K562 (cell line): ENCODE measurements around the gene CYB5B. TPM values are rescaled to one million over a fixed set of nuclear protein-coding genes. Genes with fewer than 3 reads are reported as not detected.

Experiments used
- ATAC-seq: fragments of 200-7000 bp; cut with Tn5 transposase; 3 replicates; pipeline ENCODE4 v1.9.1; 2020; ENCODE audit warnings: moderate library complexity
- BruUV-seq: library from RNA; stranded (reverse); fragments of 400-500 nt; replicated peaks from 2 replicates; lab custom pipeline; 2021; lab: Mats Ljungman, UMichigan
- CTCF ChIA-PET: fragments of 300-600 bp; formaldehyde crosslinking; extraction: SDS; loops from one replicate; lab custom pipeline; 2021; ENCODE audit warnings: low intra/inter-chr PET ratio; lab: Yijun Ruan, JAX
- POLR2A ChIA-PET: fragments of 300-600, 350-650 bp; sonication (Branson Sonifier 250); formaldehyde crosslinking; extraction: SDS; loops from one replicate; lab custom pipeline; 2021; ENCODE audit warnings: antibody characterized with exemption, inconsistent platforms; lab: Yijun Ruan, JAX
- DNase-seq, 4 experiments: peaks; one replicate each; pipeline versions ENCODE4 v3.0.0 to v3.0.0-alpha.2; 2011 to 2018; ENCODE audit warnings: low spot score in 3 of 4, mixed read lengths in 3 of 4; ENCODE audit errors: extremely low read depth in 1 of 4
- FAIRE-seq: peaks from 2 replicates; lab custom pipeline; 2011; peaks lifted over from hg19 to GRCh38; lab: Jason Lieb, UNC
- H2AFZ ChIP-seq: 2 replicates; pipeline ENCODE4 v1.6.0; 2011; ENCODE audit warnings: low read depth, low read length, control low read depth, inconsistent platforms
- H3K27ac ChIP-seq: fragments of 200-600 bp; 3 replicates; pipeline ENCODE4 v1.8.0; 2011; ENCODE audit warnings: low read depth, mild to moderate bottlenecking, control low read depth, inconsistent platforms, low read length, moderate library complexity, mixed read lengths; ENCODE audit errors: extremely low read depth
- H3K27me3 ChIP-seq, 2 experiments: fragments of 300-600 bp in 1 of 2; 2 replicates in 1 of 2; 3 replicates in 1 of 2; pipeline versions ENCODE4 v1.6.0 to v1.8.0; 2011; ENCODE audit warnings: inconsistent platforms in 2 of 2, low read length in 2 of 2, mild to moderate bottlenecking in 1 of 2, mixed read lengths in 1 of 2, moderate library complexity in 1 of 2; ENCODE audit not compliant: control insufficient read depth in 2 of 2, insufficient read depth in 2 of 2
- H3K36me3 ChIP-seq: fragments of 300-600 bp; 3 replicates; pipeline ENCODE4 v1.8.0; 2011; ENCODE audit warnings: mild to moderate bottlenecking, low read length, inconsistent platforms; ENCODE audit not compliant: control insufficient read depth, insufficient read depth
- H3K4me1 ChIP-seq, 2 experiments: fragments of 200-600 bp in 1 of 2; replicated peaks in 1 of 2; 2 replicates in 1 of 2; 3 replicates in 1 of 2; pipeline versions ENCODE4 v1.5.1 to v1.8.0; 2011; ENCODE audit warnings: inconsistent platforms in 2 of 2, low read length in 2 of 2, mild to moderate bottlenecking in 1 of 2, mixed read lengths in 1 of 2, moderate library complexity in 1 of 2; ENCODE audit not compliant: control insufficient read depth in 2 of 2, insufficient read depth in 2 of 2
- H3K4me2 ChIP-seq: 2 replicates; pipeline ENCODE4 v1.6.1; 2011; ENCODE audit warnings: low read length, control low read depth, inconsistent platforms, mixed read lengths; ENCODE audit not compliant: insufficient read depth
- H3K4me3 ChIP-seq: fragments of 200-600 bp; sonication (generic), shearing (Covaris generic); 2 replicates; pipeline ENCODE4 v1.5.1; 2016; ENCODE audit warnings: control low read depth, inconsistent platforms
- H3K79me2 ChIP-seq: fragments of 200-600 bp; 3 replicates; pipeline ENCODE4 v1.8.0; 2011; ENCODE audit warnings: low read length, inconsistent platforms; ENCODE audit not compliant: control insufficient read depth, insufficient read depth
- H3K9ac ChIP-seq, 2 experiments: 2 replicates each; pipeline versions ENCODE4 v1.6.0 to v1.6.1; 2011; ENCODE audit warnings: low read depth in 2 of 2, low read length in 2 of 2, control low read depth in 1 of 2, inconsistent platforms in 1 of 2, mild to moderate bottlenecking in 1 of 2, mixed read lengths in 1 of 2; ENCODE audit not compliant: insufficient read depth in 1 of 2
- H3K9me1 ChIP-seq: one replicate; pipeline ENCODE4 v1.6.0; 2011; ENCODE audit warnings: inconsistent platforms, mild to moderate bottlenecking, low read length, moderate library complexity; ENCODE audit not compliant: control insufficient read depth, insufficient read depth
- H3K9me3 ChIP-seq: replicated peaks from 2 replicates; pipeline ENCODE4 v1.5.1; 2011; ENCODE audit warnings: low read depth, low read length, inconsistent platforms; ENCODE audit not compliant: control insufficient read depth, insufficient read depth
- H4K20me1 ChIP-seq: replicated peaks from 2 replicates; pipeline ENCODE4 v1.6.1; 2011; ENCODE audit warnings: low read length, inconsistent platforms, mixed read lengths; ENCODE audit not compliant: control insufficient read depth, insufficient read depth
- FOSL1 ChIP-seq: fragments of 200-800 bp; sonication (Bioruptor generic); conservative IDR thresholded peaks from 2 replicates; pipeline ENCODE4 v1.6.1; 2016; ENCODE audit warnings: missing genetic modification characterization, missing compliant biosample characterization
- HOMEZ ChIP-seq: fragments of 250-450 bp; sonication (Bioruptor Pico); IDR thresholded peaks from 2 replicates; pipeline ENCODE4 v1.4.0; 2020; ENCODE audit warnings: mild to moderate bottlenecking, moderate library complexity
- SOX6 ChIP-seq: fragments of 450-650 bp; IDR thresholded peaks from 2 replicates; pipeline ENCODE4 v1.6.1; 2014; ENCODE audit warnings: mild to moderate bottlenecking
- THRAP3 ChIP-seq: fragments of 450-650 bp; IDR thresholded peaks from 2 replicates; pipeline ENCODE4 v1.6.1; 2016; ENCODE audit warnings: mild to moderate bottlenecking, inconsistent platforms, borderline replicate concordance
- WGBS: fragments of 100-300 bp; shearing (Covaris generic); methylation state at CpG from one replicate; pipeline ENCODE4 v1.1.6; 2016; ENCODE audit warnings: low coverage, mixed read lengths; ENCODE audit not compliant: insufficient coverage; ENCODE audit errors: missing lambda C conversion rate; 5-methylcytosine and 5-hydroxymethylcytosine counted together
- in situ Hi-C: fragments of 300-500 bp; cut with MboI; formaldehyde crosslinking; loops from 4 replicates; pipeline ENCODE4 v1.15.0; 2018; ENCODE audit warnings: inconsistent platforms, mixed read lengths
- intact Hi-C: fragments of 100-400 bp; cut with micrococcal nuclease; formaldehyde crosslinking; loops from 2 replicates; pipeline ENCODE4 v1.14.2; 2022
- polyA plus RNA-seq, 8 experiments: library from polyadenylated mRNA; depleted of rRNA in 4 of 8; stranded (reverse) in 5 of 8; unstranded in 3 of 8; fragments of >200 nt; fragmentation: Nextera tagmentation in 2 of 8; fragmentation: Illumina TruSeq in 1 of 8; extraction: Ambion mirVana in 2 of 8; extraction: Trizol in 1 of 8; gene quantifications; 2 replicates each; pipeline versions ENCODE4 v1.2.1 to v1.2.3, GENCODE V29; 2011 to 2014; ENCODE audit warnings: inconsistent platforms in 1 of 8, missing spikeins in 1 of 8
- total RNA-seq, 7 experiments: library from RNA; depleted of rRNA in 6 of 7; stranded (reverse); fragments of >200 nt in 6 of 7; fragmentation: Illumina TruSeq in 2 of 7; extraction: Trizol in 2 of 7; gene quantifications; 2 replicates each; pipeline versions ENCODE4 v1.2.1 to v1.2.3, GENCODE V29; 2011 to 2021; ENCODE audit warnings: low replicate concordance in 1 of 7

Gene CYB5B
- total and polyA plus RNA-seq, 9 of the 15 experiments (the other 6 are each of a cell fraction or from before 2014, with no cell fraction given): 29.9 to 274 (median 136) TPM

DNA sequence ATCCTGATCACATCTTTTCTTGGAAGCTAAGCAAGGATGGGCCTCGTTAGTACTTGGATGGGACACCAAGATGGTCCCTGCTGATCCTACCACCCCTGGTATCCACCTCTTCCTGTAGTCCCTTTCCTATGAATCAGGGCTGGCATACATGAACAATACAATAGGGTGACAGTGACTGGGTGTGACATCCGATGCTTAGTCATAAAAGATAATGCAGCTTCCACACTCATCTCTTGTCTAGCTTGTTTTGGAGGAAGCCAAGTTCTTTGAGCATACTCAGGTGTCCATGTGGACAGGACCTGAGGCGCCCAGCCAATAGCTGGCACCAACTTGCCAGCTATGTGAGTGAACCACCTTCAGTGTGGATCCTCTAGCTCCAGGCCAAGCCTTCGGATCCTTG is 78.8 kb downstream of the CYB5B start:
- Histone ChIP-seq H3K27ac (no peak overlapping the region), H3K27me3 (peaks cover 0 to 6% of the 10 kb centered on the region in 2 experiments; a peak in 1 of 5 replicates), H4K20me1 (no peaks in the 10 kb centered on the region), H3K9ac (no peak overlapping the region), H3K4me2 (no peak overlapping the region), H3K79me2 (no peaks in the 10 kb centered on the region), H3K9me1 (no peaks in the 10 kb centered on the region), H3K4me3 (no peak overlapping the region), H2AFZ (no peak overlapping the region), H3K9me3 (no peaks in the 10 kb centered on the region), H3K36me3 (no peaks in the 10 kb centered on the region), H3K4me1 (peaks cover 0 to 2% of the 10 kb centered on the region in 2 experiments; a peak in 3 of 5 replicates)
- DNase-seq: no peak
- intact Hi-C loops (no loop called here), in situ Hi-C loops (no loop called here)
- ATAC-seq: no peak
- FAIRE-seq: no peak
- POLR2A ChIA-PET: interaction anchor here (0.6 to 1.0 kb wide), 2 partner anchors 8 to 1408 kb away, joined by 3 read pairs; no protein-coding TSS in a partner anchor
- BruUV-seq: no TSS peak
- 8% methylated on average over 4 of the region's 4 CpGs for WGBS
- CTCF ChIA-PET: no interaction called here
- TF ChIP-seq FOSL1 (tag): peak; percentile 32; the same call in 1 of the 2 replicates
- no peak for TF ChIP-seq THRAP3
- TF ChIP-seq SOX6: peak; percentile 14; the same call in 1 of the 2 replicates
- TF ChIP-seq HOMEZ: no peak
